HTR-8/SVneo (cell line): ENCODE results near the gene C12orf57.
A peak's percentile ranks its signal among the peaks of the same experiment; 100 is the strongest.

ENCODE experiments used
- DNase-seq: peaks from one replicate; pipeline ENCODE4 v3.0.0; 2011; ENCODE audit warnings: low spot score, mixed read lengths; ENCODE audit not compliant: insufficient read length
- FAIRE-seq: peaks from 2 replicates; lab custom pipeline; 2011; peaks lifted over from hg19 to GRCh38; lab: Jason Lieb, UNC

Gene C12orf57

DNA sequence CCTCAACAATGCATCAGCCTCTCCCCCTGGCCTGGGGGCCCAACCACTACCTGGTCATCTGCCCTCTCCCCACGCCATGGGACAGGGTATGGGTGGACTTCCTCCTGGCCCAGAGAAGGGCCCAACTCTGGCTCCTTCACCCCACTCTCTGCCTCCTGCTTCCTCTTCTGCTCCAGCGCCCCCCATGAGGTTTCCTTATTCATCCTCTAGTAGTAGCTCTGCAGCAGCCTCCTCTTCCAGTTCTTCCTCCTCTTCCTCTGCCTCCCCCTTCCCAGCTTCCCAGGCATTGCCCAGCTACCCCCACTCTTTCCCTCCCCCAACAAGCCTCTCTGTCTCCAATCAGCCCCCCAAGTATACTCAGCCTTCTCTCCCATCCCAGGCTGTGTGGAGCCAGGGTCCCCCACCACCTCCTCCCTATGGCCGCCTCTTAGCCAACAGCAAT is 7.6 kb upstream of the C12orf57 start:
- FAIRE-seq (no peak), DNase-seq (no peak)

DNA sequence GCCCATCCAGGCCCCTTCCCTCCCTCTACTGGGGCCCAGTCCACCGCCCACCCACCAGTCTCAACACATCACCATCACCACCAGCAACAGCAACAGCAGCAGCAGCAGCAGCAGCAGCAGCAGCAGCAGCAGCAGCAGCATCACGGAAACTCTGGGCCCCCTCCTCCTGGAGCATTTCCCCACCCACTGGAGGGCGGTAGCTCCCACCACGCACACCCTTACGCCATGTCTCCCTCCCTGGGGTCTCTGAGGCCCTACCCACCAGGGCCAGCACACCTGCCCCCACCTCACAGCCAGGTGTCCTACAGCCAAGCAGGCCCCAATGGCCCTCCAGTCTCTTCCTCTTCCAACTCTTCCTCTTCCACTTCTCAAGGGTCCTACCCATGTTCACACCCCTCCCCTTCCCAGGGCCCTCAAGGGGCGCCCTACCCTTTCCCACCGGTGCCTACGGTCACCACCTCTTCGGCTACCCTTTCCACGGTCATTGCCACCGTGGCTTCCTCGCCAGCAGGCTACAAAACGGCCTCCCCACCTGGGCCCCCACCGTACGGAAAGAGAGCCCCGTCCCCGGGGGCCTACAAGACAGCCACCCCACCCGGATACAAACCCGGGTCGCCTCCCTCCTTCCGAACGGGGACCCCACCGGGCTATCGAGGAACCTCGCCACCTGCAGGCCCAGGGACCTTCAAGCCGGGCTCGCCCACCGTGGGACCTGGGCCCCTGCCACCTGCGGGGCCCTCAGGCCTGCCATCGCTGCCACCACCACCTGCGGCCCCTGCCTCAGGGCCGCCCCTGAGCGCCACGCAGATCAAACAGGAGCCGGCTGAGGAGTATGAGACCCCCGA is 7.0 kb upstream of the C12orf57 start:
- FAIRE-seq (peak; percentile 51), DNase-seq (no peak)

DNA sequence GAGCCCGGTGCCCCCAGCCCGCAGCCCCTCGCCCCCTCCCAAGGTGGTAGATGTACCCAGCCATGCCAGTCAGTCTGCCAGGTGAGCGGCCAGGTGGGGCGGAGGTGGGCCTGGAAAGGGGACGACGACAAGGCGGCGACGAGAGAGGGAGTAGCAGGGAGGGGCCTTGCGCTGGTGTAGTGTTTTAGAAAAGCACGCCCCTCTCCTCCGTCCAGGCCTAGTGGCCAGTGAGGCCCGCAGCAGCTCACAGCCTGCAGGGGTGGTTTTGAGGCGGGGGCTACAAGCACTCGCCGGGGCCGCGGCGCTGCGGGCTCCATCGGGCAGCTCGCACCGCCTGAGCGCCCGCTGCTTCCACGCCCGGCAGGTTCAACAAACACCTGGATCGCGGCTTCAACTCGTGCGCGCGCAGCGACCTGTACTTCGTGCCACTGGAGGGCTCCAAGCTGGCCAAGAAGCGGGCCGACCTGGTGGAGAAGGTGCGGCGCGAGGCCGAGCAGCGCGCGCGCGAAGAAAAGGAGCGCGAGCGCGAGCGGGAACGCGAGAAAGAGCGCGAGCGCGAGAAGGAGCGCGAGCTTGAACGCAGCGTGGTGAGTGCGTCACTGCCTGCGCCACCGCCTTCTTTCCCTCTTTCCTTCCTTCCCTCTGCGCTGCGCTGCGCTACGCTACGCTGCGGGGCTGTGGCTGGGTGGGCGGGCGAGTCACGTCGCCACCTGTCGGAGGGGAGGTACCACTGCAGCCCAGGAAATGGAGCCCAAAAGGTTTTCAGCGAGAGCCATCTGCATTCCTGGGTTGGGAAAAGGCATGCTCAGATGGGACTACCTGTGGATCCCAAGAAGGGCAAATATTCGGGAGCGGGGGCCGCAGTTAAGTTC is 6.1 kb upstream of the C12orf57 start:
- peak; percentile 78 for DNase-seq
- FAIRE-seq: peak; percentile 99

DNA sequence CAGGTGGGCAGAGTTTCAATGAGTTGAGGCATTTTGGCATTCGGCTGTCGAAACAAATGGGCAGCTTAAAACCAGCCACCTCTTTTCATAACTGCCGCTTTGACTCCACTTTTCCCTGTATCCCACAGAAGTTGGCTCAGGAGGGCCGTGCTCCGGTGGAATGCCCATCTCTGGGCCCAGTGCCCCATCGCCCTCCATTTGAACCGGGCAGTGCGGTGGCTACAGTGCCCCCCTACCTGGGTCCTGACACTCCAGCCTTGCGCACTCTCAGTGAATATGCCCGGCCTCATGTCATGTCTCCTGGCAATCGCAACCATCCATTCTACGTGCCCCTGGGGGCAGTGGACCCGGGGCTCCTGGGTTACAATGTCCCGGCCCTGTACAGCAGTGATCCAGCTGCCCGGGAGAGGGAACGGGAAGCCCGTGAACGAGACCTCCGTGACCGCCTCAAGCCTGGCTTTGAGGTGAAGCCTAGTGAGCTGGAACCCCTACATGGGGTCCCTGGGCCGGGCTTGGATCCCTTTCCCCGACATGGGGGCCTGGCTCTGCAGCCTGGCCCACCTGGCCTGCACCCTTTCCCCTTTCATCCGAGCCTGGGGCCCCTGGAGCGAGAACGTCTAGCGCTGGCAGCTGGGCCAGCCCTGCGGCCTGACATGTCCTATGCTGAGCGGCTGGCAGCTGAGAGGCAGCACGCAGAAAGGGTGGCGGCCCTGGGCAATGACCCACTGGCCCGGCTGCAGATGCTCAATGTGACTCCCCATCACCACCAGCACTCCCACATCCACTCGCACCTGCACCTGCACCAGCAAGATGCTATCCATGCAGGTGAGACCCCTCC is 5.2 kb upstream of the C12orf57 start:
- DNase-seq (no peak), FAIRE-seq (peak; percentile 54)

GRCh38 chr12:6939191-6939540 is 4.7 kb upstream of the C12orf57 start:
- no peak for FAIRE-seq

GRCh38 chr12:6941267-6941666 is 2.6 kb upstream of the C12orf57 start:
- no peak for FAIRE-seq
- no peak for DNase-seq

More at GRCh38 chr12:6939191-6939540, 4.7 kb upstream of the C12orf57 start:
- DNase-seq: no peak

- FAIRE-seq (no peak), DNase-seq (no peak)
These were observed 2.0 kb upstream of the C12orf57 start for GRCh38 chr12:6941782-6942181.

DNA sequence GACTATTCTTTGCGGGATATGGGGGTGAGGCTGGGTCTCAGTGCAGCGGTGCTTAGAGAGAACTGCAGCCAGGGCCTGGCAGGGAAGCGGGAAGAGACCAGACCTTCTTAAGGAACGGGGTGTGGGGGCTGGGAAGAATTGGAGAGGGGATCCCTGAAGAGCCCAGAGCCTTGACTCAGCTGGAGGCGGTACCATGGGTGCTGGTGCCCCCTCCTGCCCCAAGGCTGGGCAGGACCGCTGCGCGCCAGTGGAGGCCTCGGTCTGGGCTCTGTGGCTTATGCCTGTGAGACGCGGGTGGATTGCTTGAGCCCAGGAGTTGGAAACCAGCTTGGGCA is 1.5 kb upstream of the C12orf57 start:
- FAIRE-seq: no peak
- no peak for DNase-seq

DNA sequence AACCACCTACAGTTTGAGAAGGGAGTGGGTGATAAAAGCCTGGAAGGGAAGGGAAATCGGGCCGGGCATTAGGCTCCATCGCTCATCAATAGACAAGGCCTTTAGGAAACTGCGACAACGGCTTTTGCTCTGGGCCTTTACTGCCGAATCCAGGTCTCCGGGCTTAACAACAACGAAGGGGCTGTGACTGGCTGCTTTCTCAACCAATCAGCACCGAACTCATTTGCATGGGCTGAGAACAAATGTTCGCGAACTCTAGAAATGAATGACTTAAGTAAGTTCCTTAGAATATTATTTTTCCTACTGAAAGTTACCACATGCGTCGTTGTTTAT is 467 bp upstream of the C12orf57 start:
- FAIRE-seq (no peak), DNase-seq (peak; percentile 97)

GRCh38 chr12:6944381-6945186 is 762 bp downstream of the C12orf57 start:
- peak; percentile 81 for FAIRE-seq
- DNase-seq: peak; percentile 98

DNA sequence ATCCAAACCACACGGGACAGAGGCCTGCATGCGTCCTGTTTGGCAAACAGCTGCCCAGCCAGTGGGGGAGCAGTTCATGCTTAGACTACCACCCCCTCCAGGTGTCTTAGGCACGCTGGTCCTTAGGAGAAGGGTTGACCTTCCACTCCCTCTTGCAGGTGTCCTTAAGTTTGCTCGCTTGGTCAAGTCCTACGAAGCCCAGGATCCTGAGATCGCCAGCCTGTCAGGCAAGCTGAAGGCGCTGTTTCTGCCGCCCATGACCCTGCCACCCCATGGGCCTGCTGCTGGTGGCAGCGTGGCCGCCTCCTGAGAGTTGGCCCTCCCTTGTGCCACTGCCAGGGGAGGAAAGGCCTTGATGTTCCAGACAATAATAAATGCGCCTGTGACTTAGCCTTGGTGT is 1.8 kb downstream of the C12orf57 start:
- DNase-seq (no peak), FAIRE-seq (no peak)

DNA sequence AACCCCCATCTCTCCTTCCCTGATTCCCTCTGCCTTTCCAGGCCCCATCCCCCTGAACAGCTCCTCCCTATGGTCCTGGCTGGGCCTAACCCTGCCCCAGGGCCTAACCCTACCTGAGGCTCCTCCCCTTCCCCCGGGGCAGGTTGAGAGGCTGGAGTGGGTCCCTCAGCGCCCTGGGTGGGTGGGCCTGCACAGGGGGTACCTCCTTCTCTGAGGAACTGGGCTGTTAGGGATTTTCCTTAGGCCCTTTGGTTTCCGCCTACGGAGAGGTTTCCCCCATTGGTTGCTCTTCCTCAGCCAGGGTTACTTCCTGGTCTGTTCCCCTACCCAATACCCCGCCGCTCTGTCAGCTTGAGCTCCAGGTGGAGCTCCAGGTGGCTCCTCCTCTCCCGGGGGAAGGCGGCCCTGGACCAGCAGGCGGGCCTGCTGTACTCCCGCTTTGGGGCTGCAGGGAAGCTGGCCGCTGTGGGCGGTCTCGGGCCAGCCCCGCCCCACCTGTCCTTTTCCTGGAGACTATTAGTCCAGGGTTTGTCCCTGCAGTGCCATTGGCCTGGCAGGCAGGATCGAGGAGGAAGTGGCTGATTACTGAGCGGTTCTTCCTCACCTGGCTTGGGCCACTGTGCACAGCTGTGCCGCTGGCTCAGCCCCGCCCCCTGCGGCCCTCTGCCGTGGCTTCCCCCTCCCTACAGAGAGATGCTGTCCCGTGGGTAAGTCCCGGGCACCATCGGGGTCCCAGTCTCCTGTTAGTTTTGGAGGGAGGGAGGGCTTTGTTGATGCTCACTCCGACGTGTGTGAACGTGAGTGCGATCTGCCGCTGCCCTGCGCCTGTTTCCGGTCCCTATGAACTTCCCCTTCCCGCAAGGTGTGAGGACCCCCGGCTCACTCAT is 2.5 kb downstream of the C12orf57 start:
- FAIRE-seq (no peak), DNase-seq (no peak)

GRCh38 chr12:6946920-6947374 is 3.1 kb downstream of the C12orf57 start:
- DNase-seq (no peak), FAIRE-seq (peak; percentile 33)

GRCh38 chr12:6947615-6948014 is 3.8 kb downstream of the C12orf57 start:
- FAIRE-seq (no peak), DNase-seq (no peak)

GRCh38 chr12:6948873-6949594 is 5.2 kb downstream of the C12orf57 start:
- FAIRE-seq (peak; percentile 69), DNase-seq (no peak)

DNA sequence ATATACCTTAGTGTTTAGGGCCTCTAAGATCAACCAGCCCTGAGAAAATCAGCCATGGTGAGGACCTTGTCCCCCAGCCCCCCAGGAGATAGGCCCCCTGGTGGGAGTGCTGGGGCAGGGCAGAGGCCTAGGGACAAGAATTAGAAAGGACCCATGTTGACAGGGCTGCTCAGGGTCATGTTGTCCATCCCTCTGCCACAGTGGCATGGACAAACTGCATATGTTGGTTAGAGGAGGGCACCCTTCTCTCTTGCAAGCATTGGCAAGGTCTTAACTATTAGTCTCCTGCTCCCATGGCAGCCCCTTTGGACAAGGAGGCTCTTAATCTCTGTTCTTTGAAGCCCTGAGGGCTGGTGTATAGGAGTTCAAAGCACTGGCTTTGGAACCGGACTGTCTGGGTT is 6.6 kb downstream of the C12orf57 start:
- DNase-seq (no peak), FAIRE-seq (no peak)

- peak; percentile 4 for FAIRE-seq
These were observed 7.2 kb downstream of the C12orf57 start, which contains the start of gene PTPN6 for GRCh38 chr12:6950811-6951540. PTPN6 (plus strand) TSS chr12:6951356; CDS start chr12:6951513, 157 bp downstream.

More at GRCh38 chr12:6950811-6951540, 7.2 kb downstream of the C12orf57 start, which contains the start of gene PTPN6:
- DNase-seq: no peak
